Keratinocyte (primary cell): ENCODE data around the gene CDH18. TPM values are rescaled to one million over a fixed set of nuclear protein-coding genes. Genes with fewer than 3 reads are reported as not detected.

Source experiments
- DNase-seq: peaks from one replicate; pipeline ENCODE4 v3.0.0-alpha.2; 2011; ENCODE audit warnings: low read depth, missing footprints, low spot score
- FAIRE-seq: peaks from 2 replicates; lab custom pipeline; 2011; peaks lifted over from hg19 to GRCh38; lab: Jason Lieb, UNC
- H2AFZ ChIP-seq: 2 replicates; pipeline ENCODE4 v1.6.0; 2012; ENCODE audit warnings: low read length, control low read depth, inconsistent platforms; ENCODE audit not compliant: control insufficient read depth
- H3K27ac ChIP-seq: 2 replicates; pipeline ENCODE4 v1.5.1; 2011; ENCODE audit warnings: low read length; ENCODE audit not compliant: control insufficient read depth, insufficient read depth
- H3K27me3 ChIP-seq: 3 replicates; pipeline ENCODE4 v1.6.0; 2011; ENCODE audit warnings: low read length; ENCODE audit not compliant: control insufficient read depth, insufficient read depth; ENCODE audit errors: extremely low read depth
- H3K36me3 ChIP-seq, 2 experiments: 2 replicates in 1 of 2; 3 replicates in 1 of 2; pipeline ENCODE4 v1.5.1; 2011; ENCODE audit warnings: low read length in 2 of 2, mild to moderate bottlenecking in 1 of 2; ENCODE audit not compliant: control insufficient read depth in 2 of 2, insufficient read depth in 2 of 2; ENCODE audit errors: extremely low read depth in 1 of 2
- H3K4me1 ChIP-seq: 3 replicates; pipeline ENCODE4 v1.5.1; 2011; ENCODE audit warnings: low read length; ENCODE audit not compliant: control insufficient read depth, insufficient read depth; ENCODE audit errors: extremely low read depth
- H3K4me2 ChIP-seq: 3 replicates; pipeline ENCODE4 v1.6.0; 2011; ENCODE audit warnings: low read depth, low read length; ENCODE audit not compliant: control insufficient read depth, insufficient read depth; ENCODE audit errors: extremely low read depth
- H3K4me3 ChIP-seq, 3 experiments: fragments of 200-600 bp in 1 of 3; sonication (generic) in 1 of 3; 2 replicates in 2 of 3; 3 replicates in 1 of 3; pipeline ENCODE4 v1.5.1; 2011 to 2016; ENCODE audit warnings: low read length in 3 of 3, mild to moderate bottlenecking in 3 of 3, control low read depth in 2 of 3, inconsistent platforms in 1 of 3, low read depth in 1 of 3, mixed read lengths in 1 of 3, mixed run types in 1 of 3, moderate library complexity in 1 of 3; ENCODE audit not compliant: control insufficient read depth in 2 of 3, insufficient read depth in 2 of 3; ENCODE audit errors: extremely low read depth in 1 of 3
- H3K79me2 ChIP-seq: 2 replicates; pipeline ENCODE4 v1.6.0; 2012; ENCODE audit warnings: low read length; ENCODE audit not compliant: control insufficient read depth, insufficient read depth
- H3K9ac ChIP-seq: 3 replicates; pipeline ENCODE4 v1.6.0; 2011; ENCODE audit warnings: low read length; ENCODE audit not compliant: control insufficient read depth, insufficient read depth; ENCODE audit errors: extremely low read depth
- H3K9me1 ChIP-seq: 3 replicates; pipeline ENCODE4 v1.6.0; 2011; ENCODE audit warnings: low read length; ENCODE audit not compliant: control insufficient read depth, insufficient read depth; ENCODE audit errors: extremely low read depth
- H3K9me3 ChIP-seq: 2 replicates; pipeline ENCODE4 v1.5.1; 2012; ENCODE audit warnings: low read depth, low read length; ENCODE audit not compliant: control insufficient read depth
- H4K20me1 ChIP-seq: 3 replicates; pipeline ENCODE4 v1.6.0; 2011; ENCODE audit warnings: low read length; ENCODE audit not compliant: control insufficient read depth, insufficient read depth; ENCODE audit errors: extremely low read depth
- CTCF ChIP-seq, 3 experiments: IDR thresholded peaks in 1 of 3; conservative IDR thresholded peaks in 1 of 3; optimal IDR thresholded peaks in 1 of 3; 2 replicates in 2 of 3; 3 replicates in 1 of 3; pipeline versions ENCODE3 to v1.5.1; 2011; ENCODE audit warnings: low read length in 3 of 3, mild to moderate bottlenecking in 3 of 3, moderate library complexity in 2 of 3, control low read depth in 1 of 3, inconsistent platforms in 1 of 3; ENCODE audit not compliant: insufficient read depth in 2 of 3; ENCODE audit errors: extremely low read depth in 1 of 3
- EZH2 ChIP-seq: IDR thresholded peaks from one replicate; pipeline ENCODE4 v1.6.1; 2012; ENCODE audit warnings: inconsistent platforms, mild to moderate bottlenecking, low read length, moderate library complexity
- dilution Hi-C: fragments of 300-500 bp; cut with MboI; formaldehyde crosslinking; loops from one replicate; pipeline ENCODE4 v1.7.0; 2020; ENCODE audit warnings: low sequenced_read_pairs; ENCODE audit not compliant: extremely low pct_ligation_motif_present
- polyA plus RNA-seq, 5 experiments: library from polyadenylated mRNA; depleted of rRNA in 3 of 5; stranded (reverse) in 3 of 5; stranded (forward) in 1 of 5; unstranded in 1 of 5; fragments of >200 nt; gene quantifications; 1 replicate in 1 of 5; 2 replicates in 3 of 5; 3 replicates in 1 of 5; pipeline versions ENCODE4 v1.2.1 to v1.2.3, GENCODE V29; 2011 to 2012; ENCODE audit warnings: missing spikeins in 2 of 5, low read depth in 1 of 5, low replicate concordance in 1 of 5

CDH18 gene
- polyA plus RNA-seq, 1 donor (not counting 4 experiments of a cell fraction or from before 2014, with no cell fraction given), result 0.41 TPM

GRCh38 chr5:19709403-19709802 is 278.6 kb downstream of the CDH18 start:
- Histone ChIP-seq H3K36me3 (no peaks in the 10 kb centered on the region), H3K4me2 (no peak overlapping the region), H3K27me3 (no peaks in the 10 kb centered on the region), H3K9me1 (no peaks in the 10 kb centered on the region), H3K27ac (no peak overlapping the region), H3K9ac (no peak overlapping the region), H2AFZ (no peak overlapping the region), H3K79me2 (no peaks in the 10 kb centered on the region), H3K4me3 (no peak overlapping the region), H4K20me1 (no peaks in the 10 kb centered on the region), H3K9me3 (no peaks in the 10 kb centered on the region), H3K4me1 (no peaks in the 10 kb centered on the region)
- no peak for FAIRE-seq
- no peak for TF ChIP-seq EZH2
- no peak for TF ChIP-seq CTCF (optimal IDR thresholded peaks at IDR 0.05 in 1 of 3, IDR thresholded peaks at IDR 0.05 in 1 of 3, conservative IDR thresholded peaks at IDR 0.05 in 1 of 3; ENCODE audit: extremely low read depth in 1 of 3, insufficient read depth in 2 of 3, low read length in 3 of 3)
- dilution Hi-C loops, result no loop called here
- DNase-seq, result no peak

- Histone ChIP-seq H3K79me2 (no peaks in the 10 kb centered on the region), H3K4me3 (no peak overlapping the region), H2AFZ (no peak overlapping the region), H3K9me1 (no peaks in the 10 kb centered on the region), H3K36me3 (no peaks in the 10 kb centered on the region), H3K9me3 (peaks cover 2% of the 10 kb centered on the region), H3K27ac (no peak overlapping the region), H3K4me1 (no peaks in the 10 kb centered on the region), H3K27me3 (no peaks in the 10 kb centered on the region), H3K9ac (no peak overlapping the region), H4K20me1 (no peaks in the 10 kb centered on the region), H3K4me2 (no peak overlapping the region)
- DNase-seq, result no peak
- no peak for FAIRE-seq
- dilution Hi-C loops, result no loop called here
- TF ChIP-seq CTCF (optimal IDR thresholded peaks at IDR 0.05 in 1 of 3, IDR thresholded peaks at IDR 0.05 in 1 of 3, conservative IDR thresholded peaks at IDR 0.05 in 1 of 3; ENCODE audit: extremely low read depth in 1 of 3, insufficient read depth in 2 of 3, low read length in 3 of 3) (no peak), EZH2 (no peak)
These were observed 281.2 kb downstream of the CDH18 start for GRCh38 chr5:19706776-19707175.
